Measurements from ENCODE around the gene CES3. TPM values are rescaled to one million over a fixed set of nuclear protein-coding genes. Genes with fewer than 3 reads are reported as not detected.

Gene CES3
- 0.29 and 1.5 TPM in 2 replicates for total RNA-seq (2014; rRNA removed; shearing (Covaris generic))
- polyA plus RNA-seq (2015; cell fraction: cytosol; rRNA removed) = 0.89 and 1.4 TPM in 2 replicates
- 3.9 and 9.9 TPM in 2 replicates for polyA plus RNA-seq (2015; cell fraction: nucleus; rRNA removed)

GRCh38 chr16:66961065-66961744 is at the start of gene CES3:
CES3 (plus strand) TSS chr16:66961266; CDS start chr16:66961308, 42 bp downstream.
- in situ Hi-C loops (cut with HindIII; ENCODE audit: low pct_unique_long_range_greater_than_20kb, low sequenced_read_pairs) = no loop called here
- DNase-seq (ENCODE audit: low read depth, low spot score) = peak; percentile 83

GRCh38 chr16:66911801-66912200 is 49.3 kb upstream of the CES3 start:
- DNase-seq (ENCODE audit: low read depth, low spot score) = no peak
- in situ Hi-C loops (cut with HindIII; ENCODE audit: low pct_unique_long_range_greater_than_20kb, low sequenced_read_pairs) = no loop called here

- in situ Hi-C loops (cut with HindIII; ENCODE audit: low pct_unique_long_range_greater_than_20kb, low sequenced_read_pairs) = no loop called here
- no peak for DNase-seq (ENCODE audit: low read depth, low spot score)
Measured at GRCh38 chr16:66913081-66913480, 48.0 kb upstream of the CES3 start.

- DNase-seq (ENCODE audit: low read depth, low spot score) = no peak
Measured at GRCh38 chr16:66913711-66914110, 47.4 kb upstream of the CES3 start.

GRCh38 chr16:66914541-66914940 is 46.5 kb upstream of the CES3 start:
- in situ Hi-C loops (cut with HindIII; ENCODE audit: low pct_unique_long_range_greater_than_20kb, low sequenced_read_pairs) = no loop called here
- no peak for DNase-seq (ENCODE audit: low read depth, low spot score)

More at GRCh38 chr16:66913711-66914110, 47.4 kb upstream of the CES3 start:
- in situ Hi-C loops (cut with HindIII; ENCODE audit: low pct_unique_long_range_greater_than_20kb, low sequenced_read_pairs) = no loop called here

- no peak for DNase-seq (ENCODE audit: low read depth, low spot score)
- in situ Hi-C loops (cut with HindIII; ENCODE audit: low pct_unique_long_range_greater_than_20kb, low sequenced_read_pairs) = no loop called here
Measured at GRCh38 chr16:66915041-66915440, 46.0 kb upstream of the CES3 start.

GRCh38 chr16:66916518-66916917 is 44.5 kb upstream of the CES3 start:
- in situ Hi-C loops (cut with HindIII; ENCODE audit: low pct_unique_long_range_greater_than_20kb, low sequenced_read_pairs) = no loop called here

GRCh38 chr16:66917741-66918140 is 43.3 kb upstream of the CES3 start:
- in situ Hi-C loops (cut with HindIII; ENCODE audit: low pct_unique_long_range_greater_than_20kb, low sequenced_read_pairs) = no loop called here
- no peak for DNase-seq (ENCODE audit: low read depth, low spot score)

More at GRCh38 chr16:66916518-66916917, 44.5 kb upstream of the CES3 start:
- no peak for DNase-seq (ENCODE audit: low read depth, low spot score)

- no peak for DNase-seq (ENCODE audit: low read depth, low spot score)
- in situ Hi-C loops (cut with HindIII; ENCODE audit: low pct_unique_long_range_greater_than_20kb, low sequenced_read_pairs) = no loop called here
Measured at GRCh38 chr16:66918355-66918754, 42.7 kb upstream of the CES3 start.

- in situ Hi-C loops (cut with HindIII; ENCODE audit: low pct_unique_long_range_greater_than_20kb, low sequenced_read_pairs) = no loop called here
Measured at GRCh38 chr16:66918803-66919568, 42.1 kb upstream of the CES3 start, which contains the start of gene CDH16. CDH16 (minus strand) TSS chr16:66918885; CDS start chr16:66918065, 820 bp downstream.

GRCh38 chr16:66919569-66920298 is 41.3 kb upstream of the CES3 start:
- in situ Hi-C loops (cut with HindIII; ENCODE audit: low pct_unique_long_range_greater_than_20kb, low sequenced_read_pairs) = no loop called here
- DNase-seq (ENCODE audit: low read depth, low spot score) = no peak

More at GRCh38 chr16:66918803-66919568, 42.1 kb upstream of the CES3 start, which contains the start of gene CDH16:
- DNase-seq (ENCODE audit: low read depth, low spot score) = no peak

- in situ Hi-C loops (cut with HindIII; ENCODE audit: low pct_unique_long_range_greater_than_20kb, low sequenced_read_pairs) = no loop called here
- DNase-seq (ENCODE audit: low read depth, low spot score) = no peak
Measured at GRCh38 chr16:66920299-66920590, 40.8 kb upstream of the CES3 start.

GRCh38 chr16:66920924-66921680 is 40.0 kb upstream of the CES3 start:
- in situ Hi-C loops (cut with HindIII; ENCODE audit: low pct_unique_long_range_greater_than_20kb, low sequenced_read_pairs) = no loop called here
- no peak for DNase-seq (ENCODE audit: low read depth, low spot score)

GRCh38 chr16:66921729-66922450 is 39.2 kb upstream of the CES3 start:
- no peak for DNase-seq (ENCODE audit: low read depth, low spot score)
- in situ Hi-C loops (cut with HindIII; ENCODE audit: low pct_unique_long_range_greater_than_20kb, low sequenced_read_pairs) = no loop called here

GRCh38 chr16:66923247-66923731 is 37.8 kb upstream of the CES3 start:
- in situ Hi-C loops (cut with HindIII; ENCODE audit: low pct_unique_long_range_greater_than_20kb, low sequenced_read_pairs) = no loop called here
- no peak for DNase-seq (ENCODE audit: low read depth, low spot score)

- in situ Hi-C loops (cut with HindIII; ENCODE audit: low pct_unique_long_range_greater_than_20kb, low sequenced_read_pairs) = no loop called here
Measured at GRCh38 chr16:66923866-66924265, 37.2 kb upstream of the CES3 start.

More at GRCh38 chr16:66923866-66924265, 37.2 kb upstream of the CES3 start:
- DNase-seq (ENCODE audit: low read depth, low spot score) = no peak

Measured in SK-MEL-5 (cell line).